Hematopoietic multipotent progenitor cell (in vitro differentiated cells): ENCODE measurements around the gene MED13L. TPM values are rescaled to one million over a fixed set of nuclear protein-coding genes. Genes with fewer than 3 reads are reported as not detected.

ENCODE experiments used
- DNase-seq, 3 donors: peaks; one replicate each; pipeline ENCODE4 v3.0.0-alpha.2; 2011 to 2015; ENCODE audit warnings: low read depth in 2 of 3, low spot score in 2 of 3
- total RNA-seq: library from RNA; depleted of rRNA; stranded (reverse); fragments of >200 nt; gene quantifications from one replicate; pipeline ENCODE4 v1.2.3, GENCODE V29; 2012

MED13L gene
- total RNA-seq, 1 donor, result 167 TPM

DNA sequence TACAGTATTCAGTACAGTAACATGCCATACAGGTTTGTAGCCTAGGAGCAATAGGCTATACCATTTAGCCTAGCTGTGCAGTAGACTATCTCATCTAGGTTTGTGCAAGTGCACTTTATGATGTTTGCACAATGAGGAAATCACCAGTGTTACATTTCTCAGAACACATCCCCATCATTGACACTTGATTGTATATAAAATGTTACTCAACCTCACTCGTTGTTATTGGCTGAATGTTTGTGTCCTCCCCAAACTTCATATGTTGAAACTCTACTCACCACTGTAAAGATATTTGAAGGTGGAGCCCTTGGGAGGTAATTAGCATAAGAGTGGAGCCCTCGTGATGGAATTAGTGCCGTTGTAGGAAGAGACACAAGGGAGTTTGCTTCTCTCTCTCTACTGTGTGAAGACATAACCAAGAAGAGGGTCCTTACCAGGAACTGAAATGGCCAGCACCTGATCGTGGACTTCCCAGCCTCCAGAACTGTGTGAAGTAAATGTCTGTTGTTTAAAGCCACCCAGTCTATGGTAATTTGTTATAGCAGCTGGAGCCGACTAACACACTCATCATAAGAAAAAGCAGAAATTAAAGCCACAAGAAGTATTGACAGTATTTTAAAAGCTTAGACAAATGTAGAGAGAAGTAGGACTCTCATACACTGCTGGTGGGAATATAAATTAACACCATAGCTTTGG is 3.2 kb upstream of the MED13L start:
- DNase-seq, result no peak

- peak in 1 of 3 donors; percentile 60 for DNase-seq
These were observed 1.2 kb upstream of the MED13L start for GRCh38 chr12:116278667-116279066.

- no peak for DNase-seq
These were observed 760 bp upstream of the MED13L start for GRCh38 chr12:116278279-116278626.

GRCh38 chr12:116276652-116277466 is 634 bp downstream of the MED13L start:
- DNase-seq, result peak; percentile 30 to 84 (median 71)

DNA sequence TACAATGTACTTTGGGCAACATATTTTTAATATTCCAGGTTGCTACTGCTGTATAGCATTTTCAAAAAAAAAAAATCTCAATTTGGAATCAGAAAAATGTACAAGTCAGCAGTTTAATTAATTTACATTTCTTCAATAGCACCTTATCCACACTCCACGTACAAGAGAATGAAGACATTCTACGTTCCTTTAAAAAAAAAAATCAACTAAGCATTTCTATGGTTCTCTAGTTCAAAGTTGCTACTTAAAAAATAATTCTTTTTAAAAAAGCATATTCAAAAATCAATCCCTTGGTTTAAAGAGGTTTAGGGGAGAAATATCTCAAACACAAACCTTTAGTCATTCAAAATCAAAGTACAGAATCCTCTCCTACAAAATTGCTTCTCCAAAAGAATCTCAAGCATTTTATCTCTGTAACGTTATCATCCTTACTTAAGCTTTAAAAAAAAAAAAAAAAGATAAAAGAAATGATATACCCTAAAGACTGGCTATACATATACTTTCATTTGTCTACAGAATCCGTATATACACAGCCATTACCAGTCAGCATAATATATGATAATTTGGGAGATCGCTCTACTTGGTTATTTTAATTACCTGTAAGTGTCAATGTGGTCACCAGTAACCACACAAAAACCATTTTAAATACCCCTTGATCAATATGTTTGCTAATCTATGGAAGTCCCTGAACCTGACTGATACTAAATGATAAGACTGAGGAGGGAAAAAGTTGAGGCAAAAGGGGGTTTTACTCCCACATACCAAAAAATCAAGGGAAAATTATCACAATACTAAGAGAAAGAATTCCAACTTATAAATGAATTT is 2.7 kb downstream of the MED13L start:
- DNase-seq, result no peak

DNA sequence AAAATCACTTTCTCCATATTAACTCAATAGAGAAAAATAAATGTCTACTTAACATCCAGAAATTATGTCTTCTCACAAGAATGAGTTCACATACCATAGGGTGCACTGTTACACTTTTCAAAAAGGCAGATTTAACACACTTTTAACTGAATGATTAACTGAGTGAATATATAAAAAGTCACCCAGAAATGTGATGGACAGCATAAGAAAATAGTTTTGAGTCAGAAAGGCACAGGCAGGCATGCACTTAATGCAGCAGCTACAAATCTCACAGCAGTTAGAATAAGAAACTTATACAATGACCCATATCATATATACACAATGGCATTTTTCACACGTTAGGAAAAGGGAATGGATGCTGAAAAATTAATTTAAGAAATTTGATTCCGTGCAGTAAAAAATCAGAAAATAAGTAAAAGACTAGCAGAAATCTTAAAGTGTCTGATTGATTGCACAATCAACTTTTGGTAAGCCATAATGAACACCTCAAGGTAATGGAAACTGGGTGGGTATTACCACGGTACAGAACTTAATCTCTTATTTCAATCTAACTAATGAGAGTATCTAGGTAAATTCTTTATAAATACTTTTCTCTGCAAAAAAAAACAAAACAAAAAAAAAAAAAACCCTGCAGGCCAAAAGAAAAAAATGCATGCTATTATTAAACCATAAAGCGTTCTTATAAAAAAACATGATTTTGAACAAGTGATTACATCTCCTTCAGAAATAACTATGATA is 3.5 kb downstream of the MED13L start:
- no peak for DNase-seq

GRCh38 chr12:116267948-116268347 is 9.5 kb downstream of the MED13L start:
- DNase-seq, result no peak

GRCh38 chr12:116266631-116267349 is 10.7 kb downstream of the MED13L start:
- DNase-seq, result no peak

DNA sequence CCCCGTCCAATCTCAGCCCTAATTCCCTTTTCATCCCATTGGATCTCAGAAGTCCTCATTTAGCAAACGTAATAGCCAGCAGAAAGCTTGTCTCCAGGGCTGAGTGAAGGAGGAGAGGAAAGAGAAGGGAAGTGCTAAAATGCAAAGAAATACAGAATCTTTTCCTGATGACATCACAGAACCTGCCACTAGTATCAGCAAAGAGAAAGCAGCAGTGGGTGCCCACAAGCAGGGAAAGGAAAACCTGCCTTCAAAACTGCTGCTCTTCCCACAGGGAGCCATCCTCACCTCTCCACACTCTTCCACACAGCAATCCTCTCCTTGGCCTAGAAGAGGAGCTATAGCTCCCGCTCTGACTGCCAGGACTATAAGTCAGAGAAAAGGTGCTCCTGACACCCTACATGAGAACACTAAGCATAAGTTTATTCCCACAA is 11.3 kb downstream of the MED13L start:
- no peak for DNase-seq

DNA sequence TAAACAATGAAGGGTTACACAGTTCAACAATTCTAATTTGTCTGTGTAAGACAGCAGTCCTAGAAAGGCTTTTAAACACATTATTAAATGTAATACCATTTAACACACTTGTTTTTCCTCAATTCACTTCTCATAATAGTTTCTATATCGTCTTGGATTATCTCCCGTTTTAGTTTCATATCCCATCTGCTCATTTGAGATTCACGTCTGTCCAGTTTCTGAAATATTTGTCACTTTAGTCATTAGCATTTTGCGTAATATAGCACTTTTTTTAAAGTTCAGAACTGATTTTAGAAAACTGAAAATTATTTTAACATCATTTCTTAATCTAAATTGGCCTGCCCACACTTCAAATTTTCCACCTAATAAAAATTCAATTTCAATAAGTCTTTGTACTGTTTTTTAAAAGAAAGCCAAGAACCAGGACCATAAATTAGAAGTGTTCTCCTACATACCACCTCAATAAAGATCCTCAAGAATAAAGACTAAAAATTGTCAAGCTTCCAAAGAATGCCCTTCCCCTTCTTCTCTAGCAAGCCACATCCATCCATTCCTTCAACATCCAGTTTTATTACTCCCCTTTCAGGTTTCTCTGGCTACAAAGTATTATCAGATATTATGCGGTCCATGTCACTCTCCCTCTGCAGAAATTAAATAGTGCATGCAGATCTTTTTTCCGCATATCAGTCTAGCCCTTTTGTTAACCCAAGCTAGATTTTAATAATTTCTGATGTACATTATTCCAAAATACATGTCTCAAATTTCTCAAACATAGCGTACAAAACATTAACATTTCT is 11.9 kb downstream of the MED13L start:
- no peak for DNase-seq

DNA sequence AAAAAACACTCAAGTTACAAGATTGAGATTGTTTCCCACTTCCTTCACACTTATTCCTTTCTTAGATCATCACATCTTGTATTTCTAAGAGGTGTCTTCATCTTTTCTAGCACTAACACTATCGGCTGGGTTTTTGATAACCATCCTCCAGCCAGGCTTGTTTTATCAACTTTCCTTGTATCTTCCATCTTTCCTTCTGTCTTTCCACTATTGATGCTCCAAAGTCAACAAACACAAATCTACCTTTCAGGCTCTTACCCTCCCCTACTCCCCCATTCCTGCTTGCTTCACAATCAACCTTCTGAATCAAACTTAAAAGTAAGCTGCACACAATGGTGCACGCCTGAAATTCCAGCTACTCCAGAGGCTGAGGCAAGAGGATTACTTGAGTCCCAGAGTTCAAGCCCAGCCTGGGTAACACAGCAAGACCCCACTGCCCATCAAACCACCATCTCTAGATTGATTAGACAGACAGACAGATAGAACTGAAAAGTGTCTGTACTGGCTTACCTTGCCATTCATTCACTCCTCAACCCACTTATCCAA is 12.9 kb downstream of the MED13L start:
- no peak for DNase-seq

GRCh38 chr12:116263844-116264243 is 13.6 kb downstream of the MED13L start:
- peak in 1 of 3 donors; percentile 43 for DNase-seq

GRCh38 chr12:116263431-116263830 is 14.1 kb downstream of the MED13L start:
- DNase-seq, result no peak

GRCh38 chr12:116262741-116263140 is 14.8 kb downstream of the MED13L start:
- no peak for DNase-seq

GRCh38 chr12:116261525-116262100 is 15.9 kb downstream of the MED13L start:
- no peak for DNase-seq

DNA sequence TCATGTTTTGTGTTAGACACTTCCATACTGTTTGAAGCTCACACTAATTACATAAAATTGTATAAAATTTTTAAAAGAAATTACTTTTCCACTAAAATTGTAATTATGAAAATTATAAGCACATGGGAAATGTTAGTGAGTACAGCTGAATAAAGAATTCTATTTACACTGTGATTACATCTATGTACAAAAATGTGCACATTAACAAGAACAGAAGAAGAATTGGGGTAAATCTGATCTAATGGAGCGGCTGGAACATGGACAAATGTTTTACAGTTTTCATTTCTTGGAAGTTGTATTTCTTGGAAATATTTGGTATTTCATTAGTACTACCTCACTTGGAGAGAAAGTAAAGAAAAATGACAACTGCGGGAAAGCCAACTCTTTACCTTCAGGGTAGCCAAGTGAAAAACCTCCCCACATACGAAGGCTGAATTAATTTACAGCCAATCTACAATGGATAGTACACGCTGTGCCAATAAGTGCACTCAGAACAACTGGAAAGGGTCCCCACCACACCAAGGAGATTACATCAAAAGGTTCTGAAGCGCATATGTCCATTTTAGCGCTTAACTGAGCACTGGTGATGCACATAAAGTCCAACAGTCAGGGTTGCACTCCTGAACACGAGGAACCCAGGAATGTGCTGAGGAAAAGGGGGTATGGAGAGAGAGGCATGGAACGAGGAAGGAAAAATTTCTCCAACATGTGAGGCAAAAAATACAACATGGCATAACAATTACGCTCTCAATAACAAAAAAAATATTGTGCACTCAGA is 17.5 kb downstream of the MED13L start:
- no peak for DNase-seq

GRCh38 chr12:116257826-116258225 is 19.7 kb downstream of the MED13L start:
- DNase-seq, result no peak

DNA sequence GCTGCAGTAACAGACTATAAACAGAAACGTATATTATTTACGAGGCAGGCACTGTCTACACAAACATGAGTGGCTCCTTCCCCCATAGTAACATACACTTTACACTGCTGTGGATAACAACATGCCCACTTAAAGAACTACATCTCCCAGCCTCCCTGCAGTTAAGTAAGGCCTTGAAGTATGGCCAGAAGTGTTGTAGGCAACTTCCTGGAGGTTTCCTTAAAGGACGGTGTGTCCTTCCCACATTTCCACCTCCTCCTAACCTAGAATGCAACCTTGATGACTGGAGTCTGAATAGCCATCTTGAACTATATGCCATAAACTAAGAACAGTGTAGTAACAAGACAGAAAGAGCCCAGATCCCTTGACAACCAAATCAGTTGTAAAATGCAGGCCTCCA is 20.3 kb downstream of the MED13L start:
- DNase-seq, result no peak
